DMS114 treated with DMSO at 0.1 percent for 48 hours (cell line): ENCODE results near the gene ATP8B3.
A peak's percentile ranks its signal among the peaks of the same experiment; 100 is the strongest.

Experiments used
- DNase-seq: peaks from one replicate; lab custom pipeline; 2025; ENCODE audit not compliant: unreplicated experiment; lab: John Stamatoyannopoulos, UW

Gene ATP8B3

DNA sequence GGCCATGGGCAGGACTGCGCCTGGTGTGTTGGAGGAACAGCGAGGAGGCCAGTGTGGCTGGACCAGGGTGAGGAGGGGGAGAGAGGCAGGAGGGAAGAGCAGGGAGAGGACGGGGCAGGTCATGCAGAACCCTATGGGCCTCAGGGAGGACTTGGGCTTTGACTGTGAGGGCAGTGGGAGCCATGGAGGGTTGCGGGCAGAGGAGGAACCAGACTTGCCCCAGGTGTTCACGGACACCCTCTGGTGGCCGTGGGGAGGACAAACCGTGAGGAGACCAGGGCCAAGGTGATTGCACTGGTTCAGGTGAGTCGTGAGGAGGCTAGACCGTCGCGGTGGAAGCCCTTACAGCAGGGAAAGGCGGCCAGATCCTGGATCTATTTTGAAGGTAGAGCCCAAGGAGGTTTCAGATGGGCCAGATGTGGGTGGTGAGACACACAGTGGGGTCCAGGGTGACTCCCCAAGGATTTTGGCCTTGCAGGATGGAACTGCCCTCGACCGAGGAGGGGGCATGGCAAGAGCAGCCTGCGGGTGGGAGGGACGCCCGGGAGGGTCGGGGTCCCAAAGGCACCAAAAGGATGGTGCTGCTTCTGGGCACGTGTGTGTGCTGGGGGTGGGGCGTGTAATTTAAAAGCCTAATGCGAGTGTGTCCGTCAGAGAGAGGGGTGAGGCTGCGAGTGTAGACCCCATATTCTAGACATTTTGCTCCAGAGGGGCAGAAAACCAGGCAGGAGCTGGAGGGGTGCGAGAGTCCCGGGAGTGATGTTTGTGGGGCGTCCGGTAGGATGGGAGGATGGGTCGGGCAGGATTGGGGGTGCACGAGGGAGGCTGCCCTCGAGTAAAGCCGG, 39.0 kb upstream of the ATP8B3 start:
- no peak for DNase-seq

GRCh38 chr19:1849886-1850398, 37.9 kb upstream of the ATP8B3 start:
- no peak for DNase-seq

DNA sequence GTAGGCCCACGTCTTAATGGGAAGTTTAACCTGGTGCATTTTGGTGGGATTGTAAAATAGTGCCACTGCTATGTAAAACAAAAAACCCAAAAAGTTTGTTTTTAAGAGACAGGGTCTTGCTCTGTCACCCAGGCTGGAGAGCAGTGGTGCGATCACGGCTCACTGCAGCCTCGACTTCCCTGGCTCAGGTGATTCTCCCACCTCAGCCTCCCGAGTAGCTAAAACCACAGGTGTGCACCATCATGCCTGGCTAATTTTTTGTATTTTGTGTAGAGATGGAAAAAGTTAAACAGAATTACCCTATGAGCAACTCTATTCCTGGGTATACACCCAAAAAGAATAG, 37.0 kb upstream of the ATP8B3 start:
- DNase-seq: no peak

DNA sequence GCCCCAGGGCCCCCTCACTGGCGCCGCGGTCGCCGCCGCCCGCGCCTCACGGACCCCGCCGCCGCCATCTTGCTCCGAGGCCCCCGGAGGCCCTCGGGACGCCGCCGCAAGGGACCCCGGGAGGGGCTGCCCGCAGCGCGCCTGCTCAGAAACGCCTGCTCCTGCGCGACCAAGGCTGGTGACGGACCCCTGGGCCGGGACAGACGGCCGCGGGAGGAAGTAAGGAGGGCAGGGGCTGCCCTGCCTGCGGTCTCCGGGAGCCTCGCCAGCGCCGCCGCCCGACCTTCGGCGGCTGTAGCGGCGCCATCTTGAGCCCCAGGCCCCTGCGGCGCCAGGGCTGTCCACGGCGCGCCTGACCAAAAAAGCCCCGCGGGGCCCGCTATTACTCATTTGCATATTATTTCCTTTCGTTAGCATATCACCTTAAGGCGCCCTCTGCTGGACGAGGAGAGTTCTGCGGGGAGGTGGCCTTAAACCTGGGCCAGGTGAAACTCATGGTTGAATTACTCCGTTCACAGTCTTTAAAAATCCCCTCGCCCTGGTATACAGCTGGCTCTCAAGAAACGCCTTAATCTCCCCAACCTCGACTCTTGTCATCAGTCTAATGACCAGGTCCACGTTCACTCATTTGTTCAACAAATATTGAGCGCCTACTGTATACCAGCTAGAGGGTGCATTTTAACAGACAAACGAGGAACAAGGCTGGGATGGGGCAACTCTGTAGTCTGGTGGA, 36.5 kb upstream of the ATP8B3 start, which contains the start of gene REXO1:
REXO1 (minus strand) TSS at position 85 of the 733 bp plus-strand sequence. CDS start 125 bp downstream, outside the sequence.
- peak; percentile 66 for DNase-seq

DNA sequence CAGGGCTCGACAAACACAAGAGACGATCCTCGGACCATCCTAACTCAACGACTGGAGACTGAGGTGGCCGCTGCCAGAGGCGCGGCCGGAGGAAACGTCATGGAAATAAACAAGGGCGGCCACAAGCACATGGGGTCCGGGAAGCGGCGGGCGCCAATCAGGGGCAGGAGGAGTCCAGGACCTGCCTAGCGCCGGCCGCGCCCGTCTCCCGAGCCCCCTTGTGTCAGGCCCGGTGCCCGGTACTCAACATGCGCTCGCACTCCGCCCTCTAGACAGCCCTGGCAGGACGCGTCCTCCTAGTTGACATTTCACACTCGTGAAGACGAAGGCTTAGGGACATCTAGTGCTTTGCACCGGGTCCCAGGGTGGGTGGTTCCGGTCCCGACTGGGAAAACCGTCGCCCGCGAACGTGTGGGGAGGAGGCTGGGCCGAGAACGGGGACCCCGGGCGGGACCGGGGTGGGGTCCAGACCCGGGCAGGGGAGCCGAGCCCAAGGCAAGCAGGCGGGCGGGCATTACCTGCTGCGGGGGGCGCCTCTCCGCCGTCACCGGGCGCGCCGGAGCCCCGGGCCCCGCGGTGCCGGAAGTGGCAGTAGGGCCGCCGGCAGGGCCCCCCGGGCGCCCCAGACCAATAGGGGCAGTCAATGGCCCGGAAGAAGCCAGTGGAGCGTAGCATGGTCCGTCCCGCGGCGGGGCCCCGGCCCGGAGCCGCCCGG, 35.8 kb upstream of the ATP8B3 start:
- no peak for DNase-seq

DNA sequence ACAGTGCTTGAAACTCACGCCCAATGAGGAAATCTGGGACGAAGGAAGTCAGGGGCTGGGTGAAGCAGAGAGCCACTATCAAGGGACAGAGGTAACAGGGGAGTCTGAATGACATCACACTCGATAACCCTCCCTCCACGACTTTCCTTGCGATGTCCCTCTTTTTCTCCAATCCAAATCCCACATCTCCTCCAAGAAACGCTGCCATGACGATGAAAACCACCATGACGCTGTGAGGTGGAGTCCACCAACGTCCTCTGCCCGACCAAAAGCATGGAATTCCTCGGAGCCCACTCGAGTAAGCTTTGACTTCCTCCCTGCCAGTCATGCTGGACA, 35.2 kb upstream of the ATP8B3 start:
- no peak for DNase-seq

- no peak for DNase-seq
Observed at GRCh38 chr19:1846517-1847204, 34.6 kb upstream of the ATP8B3 start.

GRCh38 chr19:1845642-1846041, 33.6 kb upstream of the ATP8B3 start:
- no peak for DNase-seq

GRCh38 chr19:1845125-1845515, 33.0 kb upstream of the ATP8B3 start:
- no peak for DNase-seq

GRCh38 chr19:1844513-1845124, 32.5 kb upstream of the ATP8B3 start:
- DNase-seq: no peak

GRCh38 chr19:1843646-1844394, 31.7 kb upstream of the ATP8B3 start:
- no peak for DNase-seq

DNA sequence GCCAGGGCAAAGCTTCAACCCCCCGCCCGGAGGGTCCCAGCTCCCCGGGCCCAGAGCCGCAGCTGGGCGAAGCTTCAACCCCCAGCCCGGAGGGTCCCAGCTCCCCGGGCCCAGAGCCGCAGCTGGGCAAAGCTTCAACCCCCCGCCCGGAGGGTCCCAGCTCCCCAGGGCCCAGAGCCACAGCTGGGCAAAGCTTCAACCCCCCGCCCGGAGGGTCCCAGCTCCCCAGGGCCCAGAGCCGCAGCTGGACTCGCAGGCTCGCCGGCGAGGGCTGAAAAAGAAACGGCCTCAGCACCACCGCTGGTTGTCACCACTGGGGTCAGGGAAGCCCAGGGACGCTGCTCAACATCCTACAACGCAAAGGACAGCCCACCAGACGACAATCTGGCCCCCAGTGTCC, 31.0 kb upstream of the ATP8B3 start:
- DNase-seq: no peak

DNA sequence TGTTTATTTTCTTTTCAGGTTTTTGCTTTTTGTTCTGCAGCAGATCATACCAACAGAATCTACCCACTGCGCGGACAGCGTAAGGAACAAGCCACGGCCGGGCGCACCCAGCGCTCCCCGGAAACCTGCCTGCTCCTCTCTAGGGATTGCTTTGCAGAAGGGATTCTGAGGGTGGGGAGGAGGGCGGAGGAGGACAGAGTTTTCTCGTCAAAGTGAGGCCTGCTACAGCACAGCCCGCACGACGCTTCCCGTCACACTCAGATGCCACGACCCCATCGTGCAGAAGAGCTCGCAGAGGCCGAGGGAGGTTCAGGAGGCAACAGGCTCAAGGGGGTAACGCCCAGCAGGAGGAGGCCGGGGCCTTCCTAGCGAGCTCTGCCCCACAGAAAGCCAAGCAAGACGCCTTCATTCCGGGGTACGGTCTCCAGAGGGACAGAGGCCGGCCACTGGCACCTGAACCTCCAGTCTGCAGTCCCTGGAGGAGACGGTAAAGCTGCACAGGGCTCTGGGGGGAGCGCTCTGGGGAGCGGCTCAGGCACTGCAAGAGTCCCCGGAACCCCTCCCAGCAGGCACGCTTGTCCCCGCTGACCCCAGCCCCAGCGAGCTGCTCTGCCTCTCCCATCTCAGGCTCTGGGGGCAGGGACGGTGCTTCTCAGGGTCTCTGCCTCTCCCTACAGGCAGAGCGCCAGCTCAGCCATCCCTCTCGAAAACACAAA, 29.3 kb upstream of the ATP8B3 start:
- DNase-seq: no peak

- no peak for DNase-seq
Observed at GRCh38 chr19:1840541-1841115, 28.6 kb upstream of the ATP8B3 start.

DNA sequence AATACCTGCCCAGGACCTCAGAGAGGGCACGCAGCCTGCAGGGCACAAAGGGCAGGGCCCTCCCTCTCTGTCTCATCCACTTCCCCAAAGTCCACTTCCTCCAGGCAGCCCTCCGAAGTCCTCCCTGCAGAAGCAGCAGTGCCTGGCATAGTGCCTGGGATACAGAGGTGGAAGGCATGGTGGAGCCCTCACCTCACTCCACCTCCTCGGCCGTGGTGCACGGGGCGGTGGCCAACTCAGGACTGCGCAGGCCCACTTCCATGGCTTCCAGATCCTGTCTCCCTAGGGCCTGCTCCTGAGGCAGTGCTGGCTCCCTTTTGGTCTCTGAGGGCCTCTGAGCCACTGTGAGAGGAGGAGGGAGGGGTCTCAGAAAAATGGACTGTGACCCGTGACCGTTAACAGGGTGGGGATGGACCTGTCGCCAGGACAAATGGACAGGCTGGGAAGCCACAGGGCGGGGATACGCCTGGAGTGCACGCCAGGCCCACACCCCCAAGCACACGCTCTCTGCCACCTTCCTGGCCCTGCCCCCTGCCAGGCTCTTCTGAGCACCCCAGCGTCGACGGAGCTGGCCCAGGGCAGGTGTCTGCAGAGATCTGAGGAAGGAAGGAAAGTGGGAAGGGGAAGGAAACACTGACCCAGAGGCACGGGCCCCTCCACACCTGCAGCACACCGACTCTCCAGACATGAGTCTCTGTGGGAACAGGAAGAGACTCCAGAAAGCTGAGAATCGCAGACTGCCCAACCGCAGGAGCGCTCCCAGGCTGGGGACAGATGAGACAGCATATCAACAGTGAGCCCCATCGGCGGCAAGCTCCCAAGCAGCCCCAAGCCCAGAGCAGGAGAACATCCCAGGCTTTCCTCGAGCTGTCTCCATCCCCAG, 27.8 kb upstream of the ATP8B3 start:
- DNase-seq: no peak

GRCh38 chr19:1837625-1838105, 25.6 kb upstream of the ATP8B3 start:
- DNase-seq: no peak

DNA sequence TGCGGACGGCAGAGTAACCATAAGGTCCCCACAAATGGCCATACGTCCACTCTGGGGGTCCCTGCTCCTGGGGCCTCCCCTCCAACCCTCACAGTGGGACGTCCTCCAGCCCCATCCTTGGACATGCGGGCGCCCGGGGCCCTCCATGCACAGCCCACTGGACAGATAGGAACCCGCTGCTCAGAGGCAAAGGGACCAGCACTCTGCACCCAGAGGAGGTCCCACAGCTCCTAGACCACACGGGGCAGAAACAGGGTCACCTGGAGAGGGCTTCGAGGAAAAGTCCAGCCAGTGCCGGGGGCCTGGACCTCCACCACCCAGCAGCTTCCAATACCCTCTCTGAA, 25.1 kb upstream of the ATP8B3 start:
- DNase-seq: no peak
